NOMO-1 treated with DMSO at 0.1 percent for 48 hours (cell line): ENCODE data around the gene CCDC9.
"Not testable (repeated sequence)": the region's sequence is repeated elsewhere in the genome, so short reads cannot be mapped to it uniquely, and the experiment has no call there.

ENCODE experiments used
- DNase-seq: peaks from one replicate; lab custom pipeline; 2025; ENCODE audit not compliant: unreplicated experiment; lab: John Stamatoyannopoulos, UW

Gene CCDC9

DNA sequence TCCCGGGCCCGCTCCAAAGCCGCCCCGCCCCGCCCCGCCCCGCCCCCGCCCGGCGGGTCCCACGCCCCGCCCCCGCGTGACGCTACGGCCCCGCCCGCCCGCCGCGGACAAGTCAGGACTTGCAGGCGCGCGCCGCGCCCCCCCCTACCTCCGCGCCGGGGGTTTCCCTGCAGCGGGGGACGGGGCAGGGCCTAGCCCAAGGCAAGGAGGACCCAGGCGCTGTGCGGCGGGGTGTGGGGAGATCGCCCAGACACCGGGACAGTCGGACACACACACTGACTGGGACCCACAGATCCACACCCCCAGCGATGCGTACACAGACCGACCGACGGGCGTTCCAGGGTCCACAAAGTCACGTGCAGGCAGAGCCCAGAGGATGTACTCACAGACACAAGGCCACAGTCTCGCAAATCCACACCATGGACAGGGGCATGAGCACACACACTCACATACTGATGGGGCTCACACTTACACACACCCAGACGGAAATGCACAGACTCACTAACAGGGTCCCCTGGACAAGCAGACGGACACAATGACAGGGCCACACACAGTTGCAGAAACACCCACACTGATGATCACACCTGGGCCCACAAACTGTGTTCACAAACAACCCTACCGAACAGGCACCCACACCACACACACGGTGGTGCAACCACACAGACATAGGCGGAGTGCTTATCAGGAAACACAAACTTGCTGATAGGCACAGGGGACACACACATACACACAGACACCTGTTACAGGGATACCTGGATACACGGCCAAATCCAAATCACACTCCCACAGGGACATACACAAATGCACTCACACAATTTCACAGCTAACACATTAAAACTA, 24.9 kb upstream of the CCDC9 start:
- DNase-seq: peak; percentile 68

DNA sequence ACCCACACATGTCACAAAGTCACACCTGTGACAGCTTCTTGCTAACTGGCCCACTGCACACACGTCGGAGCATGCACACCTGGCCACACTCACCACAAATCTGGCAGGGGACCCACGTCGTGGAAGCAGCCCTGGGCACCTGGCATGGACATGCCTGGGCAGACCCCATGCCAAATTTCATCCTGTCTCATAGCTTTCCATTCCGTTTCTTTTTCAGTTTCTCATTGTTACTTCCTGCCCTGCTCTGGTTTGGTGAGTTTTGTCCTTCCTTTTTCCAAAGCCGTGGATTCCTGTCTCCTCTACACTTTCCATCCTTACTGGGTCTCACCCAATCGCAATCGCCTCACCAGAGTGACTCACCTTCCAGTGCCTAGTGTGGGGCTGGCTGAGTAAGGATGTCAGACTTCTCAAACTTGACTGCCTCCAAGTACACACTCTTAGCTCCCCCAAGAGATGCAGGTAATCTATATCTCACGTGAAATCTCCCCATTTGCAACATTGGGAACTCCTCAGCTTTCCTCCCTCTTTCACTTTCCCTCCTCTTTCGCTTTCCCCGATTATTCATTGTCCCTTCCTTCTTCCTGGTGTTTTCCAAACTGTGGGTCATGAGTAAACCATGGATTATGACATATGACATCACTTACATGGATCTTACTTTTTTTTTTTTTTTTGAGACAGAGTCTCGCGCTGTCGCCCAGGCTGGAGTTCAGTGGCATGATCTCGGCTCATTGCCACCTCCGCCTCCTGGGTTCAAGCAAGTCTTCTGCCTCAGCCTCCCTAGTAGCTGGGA, 23.7 kb upstream of the CCDC9 start:
- DNase-seq: no peak

DNA sequence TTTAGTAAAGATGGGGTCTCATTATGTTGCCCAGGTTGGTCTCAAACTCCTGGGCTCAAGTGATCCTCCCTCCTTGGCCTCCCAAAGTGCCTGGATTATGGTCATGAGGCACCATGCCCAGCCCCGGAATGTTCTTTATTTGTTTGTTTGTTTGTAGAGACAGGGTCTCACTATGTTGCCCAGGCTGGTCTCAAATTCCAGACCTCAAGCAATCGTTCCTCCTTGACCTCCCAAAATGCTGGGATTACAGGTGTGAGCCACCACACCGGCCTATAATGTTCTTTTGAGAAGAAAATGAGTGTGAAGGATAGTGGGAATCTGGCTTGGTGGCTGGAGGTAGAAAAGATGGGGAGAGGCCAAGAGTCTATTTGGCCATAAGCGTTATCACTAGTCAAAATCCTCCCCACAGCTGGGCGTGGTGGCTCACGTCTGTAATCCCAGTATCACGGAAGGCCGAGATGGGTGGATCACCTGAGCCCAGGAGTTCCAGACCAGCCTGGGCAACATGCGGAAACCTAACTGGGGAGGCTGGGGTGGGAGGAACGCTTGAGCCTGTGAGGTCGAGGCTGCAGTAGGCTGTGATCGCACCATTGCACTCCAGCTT, 20.2 kb upstream of the CCDC9 start:
- DNase-seq: no peak

- no peak for DNase-seq
These were observed 17.2 kb upstream of the CCDC9 start for GRCh38 chr19:47239152-47239551.

DNA sequence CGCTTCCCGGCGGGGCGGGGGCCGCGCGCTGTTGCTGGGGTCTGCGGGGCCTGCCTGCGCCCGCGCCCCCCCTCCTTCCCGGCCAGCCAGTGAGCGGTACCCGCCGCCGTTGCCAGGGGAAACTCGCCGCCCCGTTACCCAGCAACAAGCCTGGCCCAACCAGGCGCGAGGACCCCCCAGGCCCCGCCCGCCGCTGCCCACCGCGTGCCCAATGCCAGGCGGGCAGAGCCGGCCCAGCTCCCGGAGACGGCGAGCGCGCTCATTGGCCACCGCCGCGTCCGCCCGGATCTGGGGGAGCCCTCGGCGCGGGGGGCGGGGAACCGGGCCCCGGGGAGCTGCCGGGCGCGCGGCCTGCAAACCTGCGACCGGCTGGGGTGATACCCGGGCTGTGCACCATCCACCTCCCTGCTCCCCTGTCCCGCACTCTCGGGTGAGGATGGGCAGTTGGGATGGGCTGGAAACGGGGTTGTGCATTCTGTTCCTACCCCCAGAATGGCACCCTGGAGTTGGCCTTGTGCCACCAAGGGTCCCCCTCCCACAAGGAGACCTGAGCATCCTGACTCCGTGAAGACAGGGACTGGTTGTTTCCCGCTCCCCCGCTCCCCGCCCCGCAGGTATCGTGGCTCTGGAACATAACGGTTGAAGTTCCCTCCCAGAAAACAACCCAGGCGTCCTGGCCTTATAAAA, 16.6 kb upstream of the CCDC9 start:
- no peak for DNase-seq

DNA sequence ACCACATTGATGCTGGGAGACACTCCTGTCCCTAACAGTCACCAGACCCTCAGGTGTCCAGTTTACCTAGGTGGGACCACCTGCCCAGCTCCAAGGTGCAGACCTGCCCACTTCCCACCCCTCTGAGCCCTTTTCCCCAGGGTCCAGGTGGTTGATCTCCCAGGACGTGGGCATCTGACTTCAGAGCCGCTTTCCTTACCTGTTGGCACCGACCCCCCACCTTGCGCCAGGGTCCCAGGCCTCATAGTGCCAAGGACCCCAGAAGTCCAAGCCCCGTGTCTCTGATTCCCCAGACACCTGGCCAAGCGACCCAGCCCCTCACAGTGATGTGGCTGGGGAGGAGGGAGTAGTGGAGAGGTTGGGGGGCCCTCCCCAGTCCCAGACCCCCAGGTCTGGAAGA, 15.8 kb upstream of the CCDC9 start:
- no peak for DNase-seq

- DNase-seq: peak; percentile 36
These were observed 15.1 kb upstream of the CCDC9 start for GRCh38 chr19:47240996-47241918.

GRCh38 chr19:47241919-47242577, 14.3 kb upstream of the CCDC9 start:
- no peak for DNase-seq

GRCh38 chr19:47243364-47243775, 13.0 kb upstream of the CCDC9 start:
- no peak for DNase-seq

DNA sequence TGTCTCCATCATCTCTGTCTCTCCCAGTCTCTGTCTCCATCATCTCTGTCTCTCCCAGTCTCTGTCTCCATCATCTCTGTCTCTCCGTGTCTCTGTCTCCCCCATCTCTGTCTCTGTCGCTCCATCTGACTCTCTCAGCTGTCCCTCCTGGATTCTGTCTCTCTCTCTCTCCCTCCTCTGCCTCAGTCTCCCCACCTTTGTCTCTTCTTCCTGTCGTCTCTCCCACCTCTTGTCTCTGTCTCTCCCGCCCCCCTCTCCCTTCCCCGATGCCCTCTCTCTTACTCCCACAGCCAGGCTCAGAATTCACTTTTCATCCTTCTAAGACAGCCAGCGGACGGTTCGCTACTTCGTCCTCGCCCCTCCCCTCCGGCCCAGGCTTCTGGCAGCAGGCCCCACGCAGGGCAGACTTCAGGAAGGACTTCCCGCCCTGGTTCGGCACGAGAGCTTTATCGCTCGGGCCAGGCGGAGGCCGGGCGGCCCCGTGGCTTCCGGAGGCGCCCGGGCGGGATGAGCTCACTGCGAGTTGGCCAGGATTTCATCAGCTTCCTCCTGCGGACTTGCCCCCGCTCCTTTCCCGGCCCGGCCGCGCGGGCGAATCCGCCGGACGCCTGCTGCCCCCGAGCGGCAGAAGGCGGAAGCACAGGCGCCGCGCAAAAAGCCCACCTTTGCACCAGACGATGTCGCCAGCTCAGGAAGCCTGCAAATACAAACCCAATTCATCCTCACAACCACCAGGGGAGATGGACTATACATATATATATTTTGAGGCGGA, 12.4 kb upstream of the CCDC9 start:
- peak; percentile 94 for DNase-seq

DNA sequence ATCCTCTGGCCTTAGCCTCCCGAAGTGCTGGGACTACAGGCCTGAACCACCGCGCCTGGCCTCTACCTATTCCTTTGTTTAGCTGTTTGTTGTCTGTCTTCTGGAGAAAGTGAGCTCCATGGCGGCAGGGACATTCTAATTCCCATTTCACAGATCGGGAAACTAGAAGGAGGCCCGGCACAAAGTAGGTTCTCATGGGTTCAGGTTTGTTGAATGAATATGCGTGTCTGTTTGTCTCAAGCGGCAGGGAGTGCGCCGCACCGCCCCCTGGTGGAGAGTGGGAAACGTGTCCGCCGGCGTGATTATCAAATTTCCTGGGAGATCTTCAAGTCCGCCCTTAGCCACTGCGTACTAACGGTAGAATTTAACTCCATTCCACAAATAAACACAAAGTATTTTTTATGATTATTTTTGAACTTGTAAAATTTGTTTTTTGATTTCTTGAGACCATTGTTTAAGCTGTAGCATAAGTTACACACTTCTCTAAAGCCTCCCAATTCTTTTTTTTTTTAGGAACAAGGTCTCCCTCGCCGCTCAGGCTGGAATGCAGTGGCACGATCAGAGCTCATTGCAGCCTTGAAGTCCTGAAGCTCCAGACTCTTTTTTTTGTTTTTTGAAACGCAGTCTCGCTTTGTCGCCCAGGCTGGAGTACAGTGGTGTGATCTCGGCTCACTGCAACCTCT, 8.9 kb upstream of the CCDC9 start:
- DNase-seq: peak; percentile 56

DNA sequence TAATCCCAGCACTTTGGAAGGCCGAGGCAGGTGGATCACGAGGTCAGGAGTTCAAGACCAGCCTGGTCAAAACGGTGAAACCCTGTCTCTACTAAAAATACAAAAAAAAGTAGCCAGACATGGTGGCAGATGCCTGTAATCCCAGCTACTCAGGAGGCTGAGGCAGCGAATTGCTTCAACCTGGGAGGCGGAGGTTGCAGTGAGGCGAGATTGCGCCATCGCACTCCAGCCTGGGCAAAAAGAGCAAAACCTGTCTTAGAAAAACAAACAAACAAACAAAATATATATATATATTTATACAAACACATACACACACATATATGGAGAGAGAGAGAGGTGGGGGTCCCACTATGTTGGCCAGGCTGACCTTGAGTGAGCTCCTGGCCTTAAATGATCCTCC, 3.3 kb upstream of the CCDC9 start:
- DNase-seq: not testable (repeated sequence)

DNA sequence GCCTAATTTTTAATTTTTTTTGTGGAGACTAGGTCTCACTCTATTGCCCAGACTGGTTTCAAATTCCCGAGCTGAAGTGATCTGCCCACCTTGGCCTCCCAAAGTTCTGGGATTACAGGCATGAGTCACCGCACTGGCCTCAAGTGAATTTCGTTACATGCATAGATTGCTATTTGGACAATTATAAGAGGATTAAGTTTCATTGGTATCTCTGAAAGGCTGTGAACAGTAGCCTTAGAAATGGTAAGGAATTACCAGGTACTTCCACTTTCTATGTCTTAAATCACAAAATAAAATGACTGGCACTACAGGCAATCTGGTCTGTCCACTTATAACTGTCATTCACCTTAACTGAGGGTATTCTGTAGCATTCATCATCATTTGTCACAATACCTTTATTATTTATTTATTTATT, 2.9 kb upstream of the CCDC9 start:
- no peak for DNase-seq

DNA sequence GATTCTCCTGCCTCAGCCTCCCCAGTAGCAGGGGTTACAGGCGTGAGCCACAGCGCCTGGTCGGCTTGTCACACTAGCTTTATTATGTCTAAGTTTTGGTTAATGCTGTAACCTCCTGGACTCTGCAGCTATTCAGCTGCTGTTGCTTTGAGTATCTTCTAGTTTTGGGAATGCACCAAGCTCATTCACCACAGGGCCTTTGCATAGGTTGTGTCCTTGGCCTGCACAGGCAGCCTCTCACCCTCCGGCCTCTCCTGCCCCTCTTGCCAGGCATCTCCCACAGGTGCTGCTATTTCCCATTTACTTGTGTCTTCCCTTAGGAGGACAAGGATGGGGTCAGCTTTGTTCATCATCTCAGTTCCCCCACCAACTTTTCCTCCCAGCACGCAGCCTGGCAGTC, 2.4 kb upstream of the CCDC9 start:
- no peak for DNase-seq

DNA sequence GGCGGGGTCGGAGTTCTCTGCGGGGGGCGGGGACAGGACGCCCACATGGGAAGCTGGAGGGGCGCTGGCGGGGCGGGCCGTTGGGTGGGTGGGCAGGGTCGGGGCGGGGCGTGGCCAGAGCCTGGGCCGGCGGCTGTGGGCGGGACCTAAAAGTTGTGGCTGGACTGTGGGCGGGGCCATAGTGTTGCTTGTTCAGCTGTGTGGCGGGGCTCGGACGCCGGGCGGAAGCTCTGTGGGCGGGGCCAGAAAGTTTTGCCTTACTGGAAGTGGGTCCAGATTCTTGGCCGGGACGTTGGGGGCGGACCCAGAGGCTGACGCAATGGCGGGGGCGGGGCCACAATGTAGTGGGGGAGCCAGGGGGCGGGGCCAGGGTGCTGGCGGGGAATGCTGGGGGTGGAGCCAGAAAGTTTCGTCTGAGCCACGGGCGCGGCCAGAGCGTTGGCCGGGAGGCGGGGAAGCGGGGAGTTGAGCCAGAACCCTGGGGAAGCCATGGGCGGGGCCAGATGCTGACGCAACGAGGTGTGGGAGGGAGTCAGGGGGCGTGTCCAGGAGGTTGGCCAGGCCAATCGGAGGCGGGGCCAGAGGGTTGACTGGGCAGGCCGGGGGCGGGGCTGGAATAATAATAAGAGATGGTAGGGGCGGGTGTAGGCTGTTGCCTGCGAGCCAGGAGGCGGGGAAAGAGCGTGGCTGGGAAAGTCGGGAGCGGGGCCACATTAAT, 527 bp downstream of the CCDC9 start:
- peak; percentile 100 for DNase-seq

GRCh38 chr19:47257411-47258169, 1.3 kb downstream of the CCDC9 start:
- DNase-seq: peak; percentile 70

GRCh38 chr19:47258434-47258833, 2.1 kb downstream of the CCDC9 start:
- DNase-seq: no peak
